ENCODE results near the gene C17orf100. TPM values are rescaled to one million over a fixed set of nuclear protein-coding genes. Genes with fewer than 3 reads are reported as not detected.

C17orf100 gene
- total RNA-seq, 1 donor from 2014 or later, result 0.40 TPM

DNA sequence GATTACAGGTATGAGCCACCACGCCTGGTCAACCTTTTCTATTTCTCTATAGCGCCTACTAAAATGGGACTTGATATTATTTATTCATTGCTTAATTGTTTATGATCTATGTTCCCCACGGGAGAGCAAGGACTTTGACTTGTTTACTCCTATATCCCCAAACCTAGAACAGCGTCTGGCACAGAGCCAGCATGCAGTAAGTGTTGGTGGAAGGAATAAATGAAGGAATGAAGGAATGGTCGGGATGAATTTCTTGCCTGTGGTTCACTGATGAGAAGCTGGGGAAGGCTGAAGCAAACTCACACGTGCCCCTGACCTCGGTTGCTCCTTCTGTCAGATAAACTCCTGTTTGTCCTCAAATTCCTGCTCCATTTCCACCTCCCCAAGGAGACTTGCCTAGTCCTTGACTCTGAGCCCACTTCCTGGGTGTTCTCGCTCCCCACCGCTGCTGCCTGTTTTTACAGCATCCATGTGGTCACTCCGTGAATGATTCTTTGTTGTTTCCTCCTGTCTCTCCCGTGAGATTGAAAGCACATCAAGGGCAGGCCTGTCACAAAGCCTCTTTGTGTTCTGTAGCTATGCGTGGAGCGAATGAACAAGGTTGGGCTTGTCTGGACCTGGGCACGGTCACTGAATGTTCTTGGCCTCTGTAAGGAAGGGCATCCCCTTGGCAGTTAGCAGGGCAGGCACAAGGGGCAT, 17.3 kb downstream of the C17orf100 start:
- DNase-seq (ENCODE audit: low read depth in 2 of 2), result no peak

- no peak for DNase-seq (ENCODE audit: low read depth in 2 of 2)
Measured at GRCh38 chr17:6669479-6670212, 18.1 kb downstream of the C17orf100 start.

GRCh38 chr17:6670571-6670970, 19.0 kb downstream of the C17orf100 start:
- DNase-seq (ENCODE audit: low read depth in 2 of 2), result no peak

GRCh38 chr17:6670999-6671398, 19.4 kb downstream of the C17orf100 start:
- no peak for DNase-seq (ENCODE audit: low read depth in 2 of 2)

GRCh38 chr17:6671431-6671830, 19.9 kb downstream of the C17orf100 start:
- no peak for DNase-seq (ENCODE audit: low read depth in 2 of 2)

GRCh38 chr17:6674586-6674985, 23.0 kb downstream of the C17orf100 start:
- no peak for DNase-seq (ENCODE audit: low read depth in 2 of 2)

- no peak for DNase-seq (ENCODE audit: low read depth in 2 of 2)
Measured at GRCh38 chr17:6675201-6675825, 23.8 kb downstream of the C17orf100 start.

DNA sequence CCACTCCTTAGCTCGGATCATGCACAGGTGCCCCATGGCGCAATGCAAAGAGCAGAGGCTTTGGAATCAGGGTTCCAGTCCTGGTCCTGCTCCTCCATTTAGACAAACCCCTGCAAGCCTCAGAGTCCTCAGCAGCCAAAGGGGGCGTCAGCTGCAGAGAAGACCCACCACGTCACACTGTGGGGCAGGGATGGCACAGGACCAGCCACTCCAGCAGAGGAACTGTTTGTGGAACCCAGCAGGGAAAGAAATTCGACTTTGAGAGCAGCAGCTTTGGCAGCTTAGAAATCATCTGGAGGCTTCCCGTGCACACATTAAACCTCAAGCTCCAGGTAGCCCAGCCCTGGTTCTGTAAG, 25.2 kb downstream of the C17orf100 start:
- no peak for DNase-seq (ENCODE audit: low read depth in 2 of 2)

GRCh38 chr17:6677158-6677831, 25.7 kb downstream of the C17orf100 start:
- DNase-seq (ENCODE audit: low read depth in 2 of 2), result no peak

DNA sequence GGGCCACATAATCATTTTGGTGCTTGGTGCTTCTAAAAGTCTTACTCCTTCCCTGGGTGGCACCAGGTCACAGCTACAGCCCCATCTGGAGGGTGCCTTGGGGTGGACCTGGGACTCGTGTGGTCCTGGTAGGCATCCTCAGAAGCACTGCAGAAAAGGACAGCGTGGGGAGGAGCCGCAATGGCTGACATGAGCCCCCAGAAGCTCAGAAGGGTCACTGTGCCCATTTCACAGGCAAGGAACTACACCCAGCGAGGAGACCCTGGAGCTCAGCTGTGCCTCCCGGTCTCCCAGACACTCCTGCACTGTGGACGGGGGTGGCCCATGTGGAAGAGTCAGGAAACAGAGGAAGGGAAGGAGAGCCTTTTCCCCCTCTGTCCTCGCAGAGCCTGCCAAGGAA, 26.4 kb downstream of the C17orf100 start:
- no peak for DNase-seq (ENCODE audit: low read depth in 2 of 2)

GRCh38 chr17:6679241-6679640, 27.7 kb downstream of the C17orf100 start:
- DNase-seq (ENCODE audit: low read depth in 2 of 2), result no peak

- no peak for DNase-seq (ENCODE audit: low read depth in 2 of 2)
Measured at GRCh38 chr17:6681176-6681575, 29.6 kb downstream of the C17orf100 start.

- no peak for DNase-seq (ENCODE audit: low read depth in 2 of 2)
Measured at GRCh38 chr17:6681671-6682070, 30.1 kb downstream of the C17orf100 start.

GRCh38 chr17:6682339-6682738, 30.8 kb downstream of the C17orf100 start:
- DNase-seq (ENCODE audit: low read depth in 2 of 2), result no peak

GRCh38 chr17:6683081-6683684, 31.6 kb downstream of the C17orf100 start:
- DNase-seq (ENCODE audit: low read depth in 2 of 2), result no peak

GRCh38 chr17:6683730-6684459, 32.3 kb downstream of the C17orf100 start:
- no peak for DNase-seq (ENCODE audit: low read depth in 2 of 2)

GRCh38 chr17:6684460-6684783, 32.9 kb downstream of the C17orf100 start:
- DNase-seq (ENCODE audit: low read depth in 2 of 2), result no peak

- DNase-seq (ENCODE audit: low read depth in 2 of 2), result no peak
Measured at GRCh38 chr17:6684881-6685767, 33.6 kb downstream of the C17orf100 start.

GRCh38 chr17:6686026-6686425, 34.5 kb downstream of the C17orf100 start:
- DNase-seq (ENCODE audit: low read depth in 2 of 2), result no peak

DNA sequence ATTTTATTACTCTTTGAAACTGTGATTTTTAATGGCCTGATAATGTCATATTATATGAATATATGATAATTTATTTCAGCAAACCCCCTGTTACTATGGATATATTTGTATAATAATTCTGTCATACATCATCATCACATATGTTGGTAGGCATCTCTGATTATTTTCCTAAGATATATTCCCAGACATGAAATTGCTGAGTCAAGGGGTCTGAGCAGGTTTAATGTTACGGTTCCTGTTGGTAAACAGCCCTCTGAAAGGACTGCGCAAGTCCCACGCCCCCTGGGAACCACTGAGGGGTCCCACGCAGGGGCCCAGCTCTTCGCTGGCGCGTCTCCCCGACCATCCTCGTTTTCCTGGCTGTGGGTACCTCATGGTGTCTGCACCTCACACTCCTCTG, 37.4 kb downstream of the C17orf100 start:
- no peak for DNase-seq (ENCODE audit: low read depth in 2 of 2)

Measured in lung microvascular endothelial cell (primary cell).